GM19455 (cell line): ENCODE measurements around the gene MAP1LC3B.
A peak's percentile ranks its signal among the peaks of the same experiment; 100 is the strongest.

ENCODE experiments used
- ATAC-seq: cut with Tn5 transposase; IDR thresholded peaks from one replicate; pipeline ENCODE4 v1.9.1; 2021; ENCODE audit not compliant: unreplicated experiment

MAP1LC3B gene

DNA sequence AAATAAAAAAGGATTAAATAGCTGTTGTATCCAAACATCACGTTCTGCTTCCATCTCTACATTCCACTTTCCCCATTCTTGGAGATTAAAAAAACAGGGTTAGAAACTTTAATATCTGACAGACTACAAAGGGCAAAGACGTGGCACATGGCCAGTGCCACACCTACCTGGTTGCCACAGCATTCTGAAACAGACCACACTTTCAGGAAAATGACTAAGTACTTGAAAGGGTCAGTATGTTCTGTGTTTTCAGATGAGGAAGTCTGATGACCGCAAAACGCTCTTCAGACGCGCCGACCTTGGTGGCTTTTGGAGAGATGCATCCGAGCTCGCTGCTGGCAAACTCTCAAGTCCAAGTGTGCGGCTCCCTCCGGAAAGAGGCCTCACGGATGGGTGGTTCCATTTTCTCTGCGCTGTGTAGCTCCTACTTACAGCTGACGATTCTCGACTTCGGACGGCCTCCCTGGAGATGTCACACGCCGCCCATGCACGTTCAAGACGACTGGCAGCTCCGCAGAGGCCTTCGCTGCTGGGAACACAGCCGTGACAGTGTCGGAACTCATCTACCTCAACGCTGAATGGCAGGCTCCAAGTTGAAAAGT lies 15.5 kb downstream of the MAP1LC3B start:
- peak; percentile 63 for ATAC-seq

DNA sequence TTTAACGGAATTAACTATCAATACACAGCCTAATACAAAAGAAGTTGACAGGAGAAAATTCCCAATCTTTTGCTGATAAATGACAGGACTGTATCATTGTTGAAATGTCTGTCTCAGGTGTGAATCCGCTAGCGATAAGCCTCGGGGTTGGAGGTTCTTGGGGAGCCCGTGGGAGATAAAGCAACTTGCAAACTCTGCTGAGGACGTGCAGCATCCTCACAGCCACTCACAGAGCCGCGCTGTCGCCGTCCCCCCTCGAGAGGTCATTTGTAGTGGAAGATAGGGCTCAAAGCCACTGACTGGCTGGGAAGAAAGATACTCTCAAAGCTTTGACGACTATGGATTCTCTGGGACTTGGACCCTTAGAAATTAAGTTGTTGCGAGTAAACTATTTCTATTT lies 17.0 kb downstream of the MAP1LC3B start:
- ATAC-seq = no peak

DNA sequence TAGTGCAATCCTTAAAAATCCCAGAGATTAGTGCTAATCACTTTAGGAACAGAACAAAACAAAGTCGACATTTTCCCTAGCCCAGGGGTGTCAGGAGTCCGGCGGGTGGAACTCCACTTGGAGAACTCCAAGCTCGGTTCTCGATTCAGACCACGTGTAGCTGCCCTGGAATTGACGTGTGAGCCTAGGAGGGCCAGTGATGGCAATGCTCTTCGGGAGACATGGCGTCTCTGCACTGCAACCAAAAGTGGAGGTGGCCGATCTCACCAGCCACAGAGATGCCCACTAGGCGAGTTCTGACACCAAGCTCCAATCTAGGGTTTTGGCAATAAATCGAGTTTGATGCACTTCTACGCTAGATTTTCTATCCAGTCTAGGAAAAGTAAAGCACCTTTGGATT lies 17.6 kb downstream of the MAP1LC3B start:
- ATAC-seq = no peak

DNA sequence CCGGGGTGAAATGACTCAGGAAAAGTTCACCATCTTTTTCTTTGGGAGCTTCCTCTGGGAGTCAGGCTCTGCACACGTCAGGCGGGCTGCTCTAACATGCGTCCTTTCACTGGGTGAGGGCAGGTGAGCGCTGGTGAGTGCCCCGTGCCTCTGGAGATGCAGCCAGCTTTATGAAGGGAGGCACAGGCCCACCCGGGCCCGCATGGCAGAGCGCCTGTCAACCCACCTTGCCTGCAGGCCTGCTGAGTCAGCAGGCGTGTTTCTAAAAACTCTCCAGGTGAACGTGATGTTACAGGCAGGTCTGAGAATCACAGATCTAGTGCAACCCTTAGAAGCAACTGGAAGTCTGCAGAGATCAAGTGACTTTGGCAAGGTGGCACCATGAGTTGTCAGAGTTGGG lies 18.4 kb downstream of the MAP1LC3B start:
- ATAC-seq = no peak

DNA sequence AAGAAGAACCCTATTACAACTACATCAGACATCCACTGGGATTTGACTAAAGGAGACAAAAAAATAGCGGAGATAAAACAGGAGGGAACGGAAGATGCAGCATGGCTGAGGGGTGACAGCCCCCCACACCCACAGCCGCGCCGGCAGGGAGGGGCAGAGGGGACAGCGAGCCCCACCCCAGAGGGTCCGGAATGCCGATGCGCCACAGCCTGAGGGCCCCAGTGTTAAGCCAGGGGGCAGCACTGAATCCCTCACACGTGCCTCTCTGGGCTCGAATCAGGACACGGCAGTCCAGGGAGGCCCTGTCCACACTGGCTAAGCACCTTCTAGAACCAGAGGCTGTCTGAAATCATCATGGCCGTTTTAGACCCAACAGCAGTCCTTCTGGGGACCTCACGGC lies 18.8 kb downstream of the MAP1LC3B start:
- no peak for ATAC-seq

DNA sequence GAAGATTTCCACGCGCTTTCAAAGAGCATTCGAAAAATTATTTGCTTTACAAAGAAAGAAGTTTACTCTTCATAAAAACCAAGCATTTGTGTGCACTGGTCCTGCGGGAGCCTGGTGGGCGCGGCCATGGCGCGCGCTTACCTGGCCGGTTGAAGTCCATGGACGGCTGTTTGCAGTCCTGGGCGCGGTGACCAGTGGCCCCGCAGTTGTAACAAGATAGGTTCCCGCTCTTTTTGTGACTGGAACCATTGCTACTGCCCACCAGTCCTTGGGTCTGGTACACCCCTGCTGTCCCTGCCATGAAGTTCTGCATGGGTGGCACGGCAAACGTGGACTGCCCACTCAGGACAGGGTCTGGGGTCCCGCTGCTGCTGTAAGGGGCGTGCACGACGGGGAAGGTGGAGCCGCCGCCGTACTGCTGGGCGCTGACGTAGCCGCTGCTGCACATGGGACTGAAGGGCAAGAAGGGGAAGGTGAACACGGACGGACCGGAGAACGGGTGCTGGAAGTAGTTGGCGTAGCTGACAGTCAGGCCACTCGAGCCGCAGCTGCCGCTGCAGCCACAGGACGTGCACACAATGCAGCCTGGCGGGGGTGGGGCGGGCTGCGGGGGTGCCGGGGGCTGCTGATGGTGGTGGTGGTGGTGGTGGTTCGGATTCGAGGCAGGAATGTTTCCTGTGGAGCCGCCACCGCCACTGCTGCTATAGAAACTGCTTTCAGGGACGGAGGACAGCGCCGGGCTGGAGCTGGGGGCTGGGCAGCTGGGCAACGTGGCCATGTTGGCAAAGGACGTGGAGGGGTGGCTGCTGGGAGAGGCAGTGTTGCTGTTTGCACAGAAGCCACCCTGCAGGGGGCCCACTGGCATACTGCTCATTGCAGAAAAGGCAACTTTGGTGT lies 19.5 kb downstream of the MAP1LC3B start:
- no peak for ATAC-seq

DNA sequence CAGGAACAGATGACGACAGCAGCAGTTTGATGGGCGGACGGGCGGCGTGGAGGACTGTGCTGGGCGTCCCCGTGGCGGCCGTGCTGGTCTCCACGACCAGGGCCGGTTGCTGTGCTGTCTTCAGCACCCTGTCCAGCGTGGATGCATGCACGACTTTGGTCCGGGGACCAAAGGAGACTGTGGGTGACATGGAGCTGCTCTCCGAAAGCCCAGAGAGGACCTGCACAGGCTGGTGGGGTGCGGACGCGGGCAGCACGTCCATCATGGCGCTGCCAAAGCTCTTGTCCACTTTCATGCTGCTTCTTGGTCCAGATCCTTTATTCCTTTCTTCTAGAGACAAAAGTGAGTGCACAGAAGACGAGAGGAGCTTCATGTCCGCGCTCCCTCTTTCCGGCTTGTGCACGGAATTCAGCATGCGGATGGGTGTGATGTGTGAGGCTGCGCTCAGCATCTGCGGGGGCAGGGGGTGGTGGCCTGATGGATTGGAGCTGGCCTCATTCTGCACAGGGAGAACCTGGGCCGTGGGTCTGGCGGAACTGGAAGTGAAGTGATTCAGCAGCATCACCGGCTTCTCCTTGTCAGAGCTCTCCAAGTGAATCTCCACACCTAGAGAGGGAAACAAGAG lies 20.3 kb downstream of the MAP1LC3B start:
- no peak for ATAC-seq

DNA sequence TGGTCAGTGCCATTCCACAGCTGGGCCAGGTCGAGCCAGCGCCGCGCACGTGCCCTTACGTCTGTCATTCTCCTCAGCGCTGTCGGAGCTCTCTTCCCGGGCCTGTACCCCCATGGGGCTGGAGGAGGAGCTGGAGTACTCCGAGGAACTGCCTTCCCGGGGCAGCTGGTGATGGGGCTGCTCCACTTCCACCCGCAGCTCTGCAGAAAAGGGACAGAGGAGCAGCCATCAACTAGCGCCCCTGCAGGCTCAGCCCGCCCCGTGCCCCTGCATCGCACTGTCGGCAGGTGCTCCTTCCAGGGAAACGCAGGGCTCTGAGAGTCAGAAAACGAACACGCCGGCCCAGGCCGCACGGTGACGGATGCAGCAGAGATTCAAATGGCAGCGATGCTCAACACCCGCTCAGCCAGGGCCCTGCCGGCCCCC lies 20.9 kb downstream of the MAP1LC3B start:
- ATAC-seq = no peak

DNA sequence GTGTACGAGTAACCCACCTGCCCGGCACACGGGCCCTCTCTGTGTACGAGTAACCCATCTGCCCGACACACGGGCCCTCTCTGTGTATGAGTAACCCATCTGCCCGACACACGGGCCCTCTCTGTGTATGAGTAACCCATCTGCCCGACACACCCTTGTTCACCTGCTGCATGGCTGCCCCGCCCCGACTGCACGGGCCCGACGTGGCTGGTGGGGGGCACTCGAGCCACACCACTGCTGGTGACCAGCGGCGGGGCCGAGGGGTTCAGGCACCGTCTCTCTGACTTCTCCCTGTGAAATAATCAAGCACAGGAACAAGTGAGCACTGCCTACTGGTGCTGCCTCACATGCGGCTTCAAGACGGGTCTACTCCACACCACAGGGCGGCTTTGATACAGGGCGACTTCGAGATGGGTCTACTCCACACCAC lies 22.1 kb downstream of the MAP1LC3B start:
- no peak for ATAC-seq

DNA sequence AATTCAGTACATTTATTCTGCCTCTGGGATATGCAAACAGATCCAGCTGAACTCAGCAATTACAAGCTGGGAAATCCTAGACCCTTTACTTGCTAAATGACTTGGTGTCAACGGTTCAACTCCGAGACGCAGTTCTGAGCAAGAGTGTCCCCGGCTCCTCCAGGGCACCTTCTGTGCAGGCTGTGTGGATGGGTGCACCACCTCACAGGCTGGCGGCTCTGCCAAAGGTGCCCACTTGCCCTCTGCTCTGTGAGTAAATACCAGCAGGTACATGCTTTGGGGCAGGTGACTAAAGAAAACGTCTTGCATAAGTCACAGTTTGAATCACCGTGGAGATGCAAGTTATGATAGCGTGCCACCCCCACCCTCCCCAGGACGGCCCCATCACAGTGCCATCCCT lies 23.3 kb downstream of the MAP1LC3B start:
- no peak for ATAC-seq

DNA sequence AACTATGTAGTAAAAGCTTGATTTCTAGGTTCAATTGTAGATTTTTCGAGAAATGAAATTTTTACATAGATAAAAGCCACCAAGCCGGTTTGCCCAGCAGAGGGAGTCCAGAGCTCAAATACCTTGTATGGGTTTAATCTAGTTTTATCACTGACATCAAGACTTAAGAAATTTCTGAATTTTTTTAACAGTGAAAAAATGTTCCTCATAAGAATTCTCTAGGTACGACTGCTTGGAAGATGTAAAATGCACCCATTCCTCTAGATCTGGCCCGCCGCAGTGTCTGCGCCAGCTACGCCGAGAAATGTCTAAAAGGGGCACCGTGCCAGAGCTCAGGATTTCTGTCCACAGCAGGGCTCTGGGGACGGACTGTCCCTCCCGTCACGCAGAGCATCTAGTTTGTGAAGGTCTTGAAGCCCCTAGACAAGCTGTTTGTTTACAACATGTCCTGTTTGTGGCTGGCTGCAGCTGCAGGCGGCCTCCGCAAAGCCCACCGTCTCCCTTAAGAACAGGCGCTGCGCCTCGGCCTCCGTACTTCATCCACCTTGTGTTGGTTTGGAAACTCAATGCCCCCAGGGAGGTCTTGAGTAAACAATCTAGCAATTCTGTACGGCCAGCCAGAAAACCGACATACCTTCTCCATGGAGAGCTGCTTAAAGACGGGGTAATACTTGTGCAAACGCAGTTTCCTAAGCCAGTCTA lies 24.8 kb downstream of the MAP1LC3B start:
- no peak for ATAC-seq

DNA sequence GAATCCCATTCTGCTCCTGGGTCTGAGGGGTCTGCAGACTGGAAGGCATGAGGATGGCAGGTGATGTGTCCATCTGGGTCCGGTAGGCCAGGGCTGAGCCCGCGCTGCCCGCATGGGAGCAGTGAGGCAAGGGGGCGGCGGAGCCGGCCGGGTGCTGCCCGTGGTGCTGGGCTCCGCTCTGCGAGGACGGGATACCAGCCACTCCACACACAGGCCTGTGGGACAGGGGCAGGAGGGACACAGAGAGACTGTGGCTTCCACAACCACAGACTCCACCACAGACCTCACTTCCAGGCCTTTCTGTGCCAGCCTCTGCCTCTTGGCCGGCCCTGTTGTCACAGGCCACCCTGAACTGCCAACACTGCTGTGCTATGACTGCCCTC lies 25.4 kb downstream of the MAP1LC3B start:
- ATAC-seq = no peak

DNA sequence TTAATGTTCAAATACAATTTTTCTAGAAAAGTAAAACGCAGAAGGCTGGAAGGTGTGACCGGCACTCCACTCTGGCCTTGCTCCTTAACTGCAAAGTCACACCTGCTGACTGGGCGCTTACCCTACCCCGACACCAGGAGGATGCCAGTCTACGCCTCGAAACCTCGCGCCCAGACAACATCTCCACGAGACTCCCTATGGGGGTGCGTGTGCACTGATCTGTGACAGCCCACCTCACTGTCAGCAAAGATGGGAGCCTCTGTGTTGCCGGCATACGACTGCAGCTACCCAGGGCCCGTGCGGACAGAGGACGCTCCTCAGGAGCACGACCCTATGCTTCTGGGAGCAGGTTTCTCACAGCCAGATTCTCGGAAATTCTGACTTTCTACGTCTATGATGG lies 26.1 kb downstream of the MAP1LC3B start:
- ATAC-seq = no peak

DNA sequence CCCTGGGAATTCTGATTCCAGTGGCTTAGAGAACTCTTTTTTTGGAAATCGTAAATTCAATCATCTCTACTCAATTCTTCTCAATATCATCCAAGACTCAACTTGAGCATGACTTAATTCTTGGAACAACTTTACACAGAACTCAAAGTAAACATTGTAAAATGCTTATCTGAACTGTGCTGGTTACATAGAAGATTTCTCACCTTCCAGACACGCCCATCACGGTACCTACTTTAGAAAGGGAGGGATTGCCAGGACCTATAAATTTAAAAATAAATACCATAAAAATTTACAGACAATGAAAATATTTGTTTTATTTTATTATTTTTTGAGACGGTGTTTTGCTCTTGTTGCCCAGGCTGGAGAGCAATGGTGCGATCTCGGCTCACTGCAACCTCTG lies 26.5 kb downstream of the MAP1LC3B start:
- no peak for ATAC-seq

DNA sequence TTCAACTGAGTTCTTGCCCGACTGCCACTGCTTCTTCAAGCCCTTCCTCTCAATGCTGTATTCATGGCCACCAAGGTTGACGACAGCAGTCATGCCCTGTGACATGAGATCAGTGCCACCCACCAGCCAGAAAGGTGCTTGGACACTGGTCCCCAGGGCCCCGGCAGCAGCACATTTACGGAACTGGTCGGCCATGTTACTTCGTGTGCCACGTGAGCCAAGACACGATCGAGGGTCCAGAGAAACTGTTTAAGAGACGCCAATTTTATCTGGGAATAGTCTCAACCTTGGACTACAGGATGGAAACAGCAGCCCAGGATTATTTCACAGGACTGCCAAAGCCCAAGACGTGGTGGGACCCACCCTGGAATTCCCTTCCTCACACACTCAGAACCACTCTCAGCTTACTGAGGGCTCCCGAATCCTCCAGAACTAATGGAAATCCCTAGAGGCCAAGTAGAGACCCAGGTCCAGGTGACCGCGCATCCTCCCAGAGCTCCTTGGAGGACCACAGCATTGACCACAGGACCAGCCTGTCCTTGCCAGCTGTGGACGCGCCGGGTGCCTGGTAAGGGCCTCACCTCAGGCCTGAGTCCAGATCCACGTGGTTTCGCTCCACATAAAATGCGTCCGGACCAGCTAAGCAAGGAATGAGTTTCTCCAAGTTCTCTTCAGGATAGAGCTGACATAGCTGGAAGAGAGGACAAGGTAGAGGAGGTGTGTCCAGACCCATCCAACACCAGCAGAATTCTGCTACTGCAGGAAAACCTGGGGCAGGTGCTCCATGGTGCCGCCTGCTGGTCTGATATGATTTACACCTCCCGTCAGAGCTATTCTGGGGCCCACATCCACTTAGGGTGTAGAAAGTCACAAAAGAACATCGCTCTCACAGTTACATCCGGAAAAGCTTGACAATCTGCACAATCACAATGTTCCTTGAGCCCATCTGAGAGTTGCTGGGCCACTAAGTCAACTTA lies 28.2 kb downstream of the MAP1LC3B start:
- no peak for ATAC-seq

DNA sequence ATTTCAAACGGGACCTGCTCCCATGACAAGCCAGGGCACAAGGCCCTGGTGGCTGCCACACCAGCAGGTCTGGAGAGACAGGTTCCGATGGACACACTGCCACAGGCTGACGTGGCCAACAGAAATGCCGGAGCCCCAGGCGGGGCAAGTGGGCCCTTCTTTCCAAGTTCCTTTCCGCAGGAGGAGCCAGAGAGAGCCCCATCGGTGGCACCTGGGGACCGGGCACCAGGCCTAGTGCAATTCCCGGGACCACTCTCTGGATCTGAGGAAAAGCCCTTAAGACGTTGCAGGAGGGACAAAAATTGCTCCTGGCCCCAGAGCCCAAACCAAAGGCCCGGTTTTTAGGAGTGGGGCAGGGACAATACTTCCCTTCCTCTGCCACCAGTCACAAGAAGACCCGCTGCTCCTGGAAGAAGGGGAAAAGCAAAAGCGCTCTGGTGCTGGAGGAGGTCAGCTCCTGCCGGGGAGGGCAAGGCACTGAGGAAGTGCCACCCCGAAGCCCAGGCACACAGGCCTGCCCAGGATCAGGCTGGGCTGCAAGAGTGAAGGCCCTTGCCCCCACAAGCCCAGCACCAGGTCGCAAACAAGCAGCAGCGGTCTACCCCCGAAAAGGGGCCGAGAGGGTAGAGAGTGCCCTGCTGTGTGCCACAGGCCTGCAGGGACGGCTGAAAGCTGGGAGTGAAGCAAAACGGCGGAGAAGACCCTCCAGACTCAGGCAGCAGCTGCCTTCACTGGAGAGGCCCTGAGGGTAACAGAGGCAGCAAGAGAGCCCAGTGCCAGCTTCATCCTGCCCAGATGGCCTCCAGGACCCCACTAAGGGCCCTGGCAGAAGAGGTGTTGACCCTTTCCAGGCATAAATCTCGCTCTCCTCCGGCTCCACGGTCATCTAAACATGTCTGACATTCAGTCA lies 29.1 kb downstream of the MAP1LC3B start:
- ATAC-seq = no peak

DNA sequence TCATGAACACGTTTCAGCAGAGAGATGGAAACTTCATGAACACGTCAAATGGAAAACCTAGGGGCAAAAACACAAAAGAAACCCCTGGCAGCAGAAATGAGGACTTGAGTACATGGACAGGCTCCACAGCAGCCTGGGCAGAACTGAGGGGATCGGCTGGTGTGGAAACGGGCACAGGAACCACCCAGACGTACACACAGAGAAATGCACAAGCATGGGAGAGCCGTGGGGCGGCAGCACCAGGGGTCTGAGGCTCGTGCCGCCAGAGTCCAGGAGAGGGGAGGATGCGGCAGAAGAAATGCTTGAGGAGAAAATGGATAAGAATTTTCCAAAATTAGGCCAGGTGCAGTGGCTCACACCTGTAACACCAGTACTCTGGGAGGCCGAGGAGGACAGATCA lies 30.0 kb downstream of the MAP1LC3B start:
- ATAC-seq = no peak

DNA sequence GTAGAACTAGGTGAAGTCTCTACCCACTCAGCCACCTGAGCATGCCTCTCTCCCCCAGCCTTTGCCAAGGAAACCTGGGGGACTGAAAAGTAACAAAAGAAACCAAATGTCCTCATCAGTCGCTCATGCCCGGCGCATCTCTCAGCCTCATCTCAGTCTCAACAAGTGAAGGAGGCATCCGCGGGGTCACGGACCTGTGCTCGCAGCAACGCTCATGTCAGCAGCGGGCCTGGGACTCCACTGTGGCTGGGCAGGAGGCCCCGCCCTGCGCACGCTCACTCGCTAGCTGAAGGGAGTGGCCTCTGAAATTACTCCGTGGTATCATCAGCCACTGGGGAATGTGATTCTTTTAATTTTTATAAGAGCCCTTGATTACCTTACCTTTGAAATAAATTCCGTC lies 31.3 kb downstream of the MAP1LC3B start:
- no peak for ATAC-seq

DNA sequence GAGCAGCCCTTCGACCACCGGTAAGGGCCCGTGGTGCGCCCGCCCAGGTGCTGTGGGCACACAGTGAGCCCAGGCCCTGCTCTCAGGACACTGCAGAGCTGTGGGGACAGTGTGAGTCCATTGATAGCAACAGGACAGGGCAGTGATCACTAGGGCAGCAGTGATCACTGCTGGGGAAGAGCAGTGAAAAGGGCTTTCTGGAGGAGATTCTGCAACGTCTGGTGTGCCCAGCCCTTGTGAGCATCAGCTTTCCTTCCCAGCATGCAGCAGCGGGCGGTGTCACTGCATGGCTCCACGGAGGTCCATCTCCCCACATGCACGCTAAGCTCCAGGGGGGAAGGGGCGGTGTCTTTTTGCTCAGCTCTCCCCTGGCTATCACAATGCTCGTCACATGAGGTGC lies 32.1 kb downstream of the MAP1LC3B start:
- no peak for ATAC-seq
